HG02870 (cell line): Measurements from ENCODE around the gene ARSI.

Experiments used
- ATAC-seq: cut with Tn5 transposase; IDR thresholded peaks from one replicate; pipeline ENCODE4 v1.9.1; 2021; ENCODE audit warnings: mild to moderate bottlenecking, moderate library complexity; ENCODE audit not compliant: unreplicated experiment

Gene ARSI

GRCh38 chr5:150295172-150295634 lies 7.5 kb downstream of the ARSI start:
- no peak for ATAC-seq

GRCh38 chr5:150294551-150295071 lies 8.1 kb downstream of the ARSI start:
- no peak for ATAC-seq

- no peak for ATAC-seq
These were observed 9.4 kb downstream of the ARSI start for GRCh38 chr5:150293091-150293941.

GRCh38 chr5:150291388-150292385 lies 11.0 kb downstream of the ARSI start:
- ATAC-seq = no peak

- no peak for ATAC-seq
These were observed 12.9 kb downstream of the ARSI start, which contains the start of gene CAMK2A for GRCh38 chr5:150289551-150290390. TSS of gene CAMK2A (minus strand) at chr5:150289773. CDS start at chr5:150289625, 148 bp downstream.

GRCh38 chr5:150288791-150289190 lies 13.9 kb downstream of the ARSI start:
- ATAC-seq = no peak

GRCh38 chr5:150288361-150288760 lies 14.3 kb downstream of the ARSI start:
- ATAC-seq = no peak

- ATAC-seq = no peak
These were observed 15.9 kb downstream of the ARSI start for GRCh38 chr5:150286820-150287219.

GRCh38 chr5:150285114-150285513 lies 17.6 kb downstream of the ARSI start:
- no peak for ATAC-seq

GRCh38 chr5:150284311-150284710 lies 18.4 kb downstream of the ARSI start:
- ATAC-seq = no peak

GRCh38 chr5:150283904-150284303 lies 18.8 kb downstream of the ARSI start:
- no peak for ATAC-seq

- no peak for ATAC-seq
These were observed 20.7 kb downstream of the ARSI start for GRCh38 chr5:150281987-150282386.

- ATAC-seq = no peak
These were observed 23.2 kb downstream of the ARSI start for GRCh38 chr5:150279330-150280020.

- ATAC-seq = no peak
These were observed 23.8 kb downstream of the ARSI start for GRCh38 chr5:150278916-150279315.

GRCh38 chr5:150278046-150278730 lies 24.5 kb downstream of the ARSI start:
- ATAC-seq = no peak

- no peak for ATAC-seq
These were observed 25.7 kb downstream of the ARSI start for GRCh38 chr5:150277043-150277442.

GRCh38 chr5:150274811-150275210 lies 27.9 kb downstream of the ARSI start:
- no peak for ATAC-seq

- ATAC-seq = no peak
These were observed 30.2 kb downstream of the ARSI start for GRCh38 chr5:150272531-150272930.

GRCh38 chr5:150271923-150272322 lies 30.8 kb downstream of the ARSI start:
- ATAC-seq = no peak
